HG02870 (cell line): Measurements from ENCODE around the gene UMODL1.

Experiments used
- ATAC-seq: cut with Tn5 transposase; IDR thresholded peaks from one replicate; pipeline ENCODE4 v1.9.1; 2021; ENCODE audit warnings: mild to moderate bottlenecking, moderate library complexity; ENCODE audit not compliant: unreplicated experiment

Gene UMODL1

DNA sequence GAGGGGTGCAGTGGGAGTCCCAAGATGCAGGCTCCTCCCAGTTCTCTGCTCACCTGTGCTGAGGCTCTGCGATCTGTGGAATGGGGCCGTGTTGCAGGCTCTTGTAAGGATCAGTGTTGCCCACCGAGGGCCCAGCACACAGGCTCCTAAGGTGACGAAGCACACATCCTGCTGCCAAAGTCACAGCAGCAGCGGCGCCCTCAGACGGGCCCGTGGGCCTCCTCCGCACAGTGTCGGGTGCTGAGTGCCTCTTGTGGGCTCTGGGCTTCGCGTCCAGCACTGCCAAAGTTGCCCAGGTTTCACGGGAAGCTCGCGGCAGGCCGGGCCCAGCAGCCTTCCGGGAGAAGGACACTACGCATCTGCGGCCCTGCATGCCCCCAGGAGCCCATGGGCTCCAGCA is 75.7 kb downstream of the UMODL1 start:
- ATAC-seq, result no peak

DNA sequence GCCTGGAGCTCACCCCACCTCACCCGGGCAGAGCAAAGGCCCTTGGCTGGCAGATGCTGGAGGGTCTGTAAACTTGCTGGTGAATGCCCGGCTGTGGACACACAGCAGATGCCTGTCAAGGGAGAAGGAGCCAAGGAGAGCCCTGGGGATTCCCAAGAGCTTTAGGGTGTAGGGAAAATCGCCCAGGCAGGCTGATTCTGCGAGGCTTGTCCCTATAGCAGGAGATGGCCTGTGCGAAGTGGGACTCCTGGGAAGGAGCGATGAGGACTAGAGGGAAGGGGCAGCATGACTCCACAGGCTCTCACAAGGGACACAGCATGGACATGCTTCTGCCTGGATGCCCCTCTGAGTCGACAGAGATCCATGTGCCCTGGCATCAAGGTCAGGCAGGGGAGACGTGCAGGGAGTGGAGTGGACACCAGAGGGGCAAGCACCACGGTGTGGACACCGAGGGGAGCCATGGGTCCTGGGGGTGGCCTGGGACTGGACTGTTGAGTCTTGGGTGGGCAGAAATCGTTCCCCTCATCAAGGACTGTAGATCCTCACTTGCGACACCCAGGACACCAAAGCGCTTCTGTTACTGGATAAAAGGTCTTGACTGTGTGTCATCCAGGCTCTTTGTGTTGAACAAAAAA is 76.4 kb downstream of the UMODL1 start:
- ATAC-seq, result no peak

DNA sequence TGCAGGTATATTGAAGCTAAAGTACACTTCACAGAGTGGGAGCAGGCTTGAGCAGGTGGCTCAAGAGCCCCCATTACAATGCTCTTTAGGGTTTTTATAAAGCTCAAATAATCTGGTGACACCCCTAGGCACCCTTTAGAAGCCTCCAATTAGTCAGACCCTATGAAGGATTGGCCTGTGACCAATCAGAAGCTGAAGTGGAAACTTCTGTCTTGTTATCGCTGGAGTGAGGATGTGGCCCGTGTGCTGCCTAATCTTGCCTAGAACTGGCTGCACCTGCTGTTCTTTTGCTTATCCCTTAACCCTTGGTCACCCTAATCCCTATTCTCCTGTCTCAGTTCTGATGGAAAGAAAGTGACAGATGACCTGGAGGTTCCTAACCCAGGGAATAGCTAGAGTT is 77.0 kb downstream of the UMODL1 start:
- ATAC-seq, result no peak

DNA sequence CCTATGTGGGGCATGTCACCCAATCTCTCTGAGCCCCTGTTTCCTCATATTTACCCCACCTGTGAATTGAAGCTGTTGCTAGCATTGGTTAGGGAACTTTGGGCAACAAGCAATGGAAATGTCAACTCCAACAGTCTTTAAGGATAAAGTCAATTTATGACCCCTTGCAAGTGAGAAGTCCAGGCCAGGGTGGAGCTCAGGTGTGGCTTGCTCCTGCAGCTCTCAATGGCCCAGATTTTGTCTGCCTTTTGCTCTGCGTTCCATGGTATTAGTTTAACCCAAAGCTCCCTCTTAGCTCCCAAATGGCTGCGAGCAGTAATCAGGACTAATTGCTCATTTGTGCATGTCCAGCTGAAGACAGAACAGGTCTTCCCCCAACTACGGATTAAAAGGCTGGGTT is 77.5 kb downstream of the UMODL1 start:
- no peak for ATAC-seq

DNA sequence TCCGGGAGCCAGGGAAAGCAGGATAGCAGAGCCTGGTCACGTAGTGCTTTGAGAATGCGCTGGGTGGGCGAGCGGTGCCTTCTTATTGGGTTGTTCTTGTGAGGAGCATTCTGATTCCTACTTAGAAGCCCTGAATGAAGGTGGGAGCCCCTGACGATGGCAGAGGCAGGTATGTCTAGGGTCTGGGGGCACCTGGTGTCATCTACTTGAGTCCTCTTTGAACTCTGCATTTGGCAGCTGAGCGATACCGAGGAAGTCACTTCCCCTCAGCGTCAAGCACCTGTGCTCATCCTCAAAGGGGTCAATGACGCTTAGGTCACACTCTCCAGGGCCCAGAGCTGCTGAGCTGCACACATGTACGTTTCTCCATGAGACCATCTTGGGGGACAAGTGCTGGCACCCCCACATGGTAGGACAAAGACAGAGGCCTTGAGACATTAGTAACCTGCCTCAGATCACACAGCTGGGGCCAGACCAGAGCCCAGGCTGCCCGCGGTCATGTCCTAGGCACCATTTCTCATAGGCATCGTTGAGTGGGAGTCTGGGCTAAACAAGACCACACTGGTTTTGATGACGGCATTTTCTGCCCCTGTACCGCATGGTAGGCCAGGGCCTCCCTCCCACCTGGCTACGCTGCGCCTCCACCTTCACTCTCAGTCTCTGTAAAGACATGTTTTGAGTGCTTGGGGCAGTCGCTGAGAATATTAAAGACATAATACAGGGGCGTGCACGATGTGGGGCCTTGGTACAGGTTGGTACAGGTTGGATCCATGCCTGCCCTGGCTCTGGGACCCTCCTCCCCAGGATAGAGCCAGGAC is 78.7 kb downstream of the UMODL1 start:
- no peak for ATAC-seq

DNA sequence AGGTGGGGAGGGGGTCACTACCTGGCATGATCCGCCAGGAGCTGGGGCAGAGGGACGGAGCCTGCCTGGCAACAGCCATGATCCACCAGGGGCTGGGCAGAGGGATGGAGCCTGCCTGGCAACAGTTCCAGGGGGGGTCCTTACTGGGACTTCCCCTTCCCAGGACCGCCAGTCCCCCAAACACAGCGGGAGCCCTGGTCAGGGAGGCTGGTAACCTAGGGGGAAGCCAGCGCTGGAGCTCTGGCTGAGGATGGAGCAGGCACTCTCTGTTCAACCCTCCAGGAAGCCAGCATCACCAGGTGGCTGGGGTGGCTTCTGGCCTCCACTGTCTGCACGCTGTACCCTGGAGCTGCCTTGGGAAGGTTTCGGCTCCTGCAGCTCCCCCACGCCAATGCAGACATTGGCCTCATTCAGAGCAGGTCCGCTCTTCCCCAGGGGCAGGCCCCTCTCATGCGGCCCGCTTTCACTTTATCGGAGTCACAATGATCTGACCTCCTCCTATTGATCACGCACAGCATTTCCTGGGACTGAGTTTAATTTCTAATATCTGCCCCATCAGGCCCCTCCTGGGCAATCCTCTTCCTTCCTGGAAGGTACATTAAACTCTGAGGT is 79.5 kb downstream of the UMODL1 start:
- no peak for ATAC-seq

DNA sequence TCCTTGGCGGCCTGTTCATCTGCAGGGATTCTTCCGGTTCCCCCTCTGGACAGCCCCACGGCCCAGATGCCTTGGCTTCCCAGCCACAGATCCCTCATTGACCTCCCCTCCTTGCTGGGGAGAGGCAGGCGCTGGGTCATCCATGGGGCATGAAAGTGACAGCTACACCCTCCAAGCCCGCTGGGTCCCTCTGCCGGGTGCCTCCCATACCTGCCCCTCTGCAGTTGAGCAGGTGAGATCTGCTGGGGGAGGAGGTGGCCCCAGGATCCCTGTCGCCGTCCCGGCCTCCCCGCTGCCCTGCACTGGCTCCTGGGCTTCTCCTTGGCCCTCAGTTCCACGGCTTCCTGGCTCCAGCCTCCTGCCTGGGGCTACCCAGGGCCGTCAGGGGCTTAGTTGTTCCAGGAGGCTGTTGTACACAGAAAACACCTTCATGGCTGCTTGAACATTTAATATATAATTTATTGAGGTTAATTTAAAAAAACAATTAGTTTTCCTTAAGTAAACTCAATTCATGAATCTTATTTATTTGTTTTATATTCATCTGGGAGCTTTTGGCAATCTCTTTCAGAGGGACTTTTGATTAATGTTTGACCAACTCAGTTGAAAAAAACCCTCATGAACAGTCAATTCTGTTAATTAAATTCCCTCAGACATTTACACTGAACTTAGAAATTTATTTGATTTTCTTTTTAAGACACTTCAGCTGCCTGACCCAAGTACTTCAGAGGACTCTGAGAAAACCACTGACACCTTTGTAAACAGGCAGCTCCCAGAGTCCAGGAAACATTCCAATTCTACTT is 80.2 kb downstream of the UMODL1 start:
- ATAC-seq, result no peak

DNA sequence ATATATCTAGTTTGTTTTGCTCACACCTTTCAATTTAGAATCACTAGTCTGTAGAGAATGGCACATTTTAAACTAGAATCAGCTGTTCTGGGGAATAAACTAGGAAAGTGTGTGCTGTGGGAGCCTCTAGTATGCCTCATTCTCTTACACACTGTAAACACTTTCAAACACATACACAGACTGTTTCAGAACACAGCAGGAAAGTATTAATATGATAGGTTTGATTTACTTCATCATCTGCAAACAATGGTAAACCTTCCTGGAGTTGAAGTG is 80.8 kb downstream of the UMODL1 start:
- ATAC-seq, result no peak

DNA sequence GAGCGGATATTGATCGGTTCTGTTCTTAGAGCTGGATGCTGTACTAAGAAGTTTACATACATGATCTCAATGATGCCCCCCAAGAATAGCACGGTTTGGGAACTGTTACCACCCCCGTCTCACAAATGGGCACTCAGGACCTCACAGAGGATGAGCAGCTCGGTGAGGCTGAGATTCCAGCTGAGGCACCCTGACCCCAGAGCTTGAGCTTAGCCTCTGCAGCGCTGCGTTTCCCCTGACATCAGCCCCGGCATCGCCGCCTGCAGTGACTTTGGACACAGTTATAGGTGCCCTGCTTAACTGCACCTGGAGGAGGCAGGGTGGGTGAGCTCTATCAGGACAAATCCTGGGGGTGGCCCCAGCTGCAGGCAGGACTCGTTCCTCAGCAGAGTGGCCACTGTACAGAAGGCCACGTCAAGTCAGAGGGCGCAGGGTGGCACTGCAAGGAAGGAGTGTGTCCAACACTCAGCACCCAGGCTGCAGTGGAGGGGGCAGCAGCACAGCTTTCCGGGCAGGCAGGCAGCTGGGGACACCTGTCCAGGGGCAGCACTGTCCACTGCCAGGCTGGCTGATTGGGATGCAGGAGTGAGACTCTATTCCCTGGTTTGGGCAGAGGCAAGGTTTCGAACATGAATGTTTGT is 82.0 kb downstream of the UMODL1 start:
- no peak for ATAC-seq

DNA sequence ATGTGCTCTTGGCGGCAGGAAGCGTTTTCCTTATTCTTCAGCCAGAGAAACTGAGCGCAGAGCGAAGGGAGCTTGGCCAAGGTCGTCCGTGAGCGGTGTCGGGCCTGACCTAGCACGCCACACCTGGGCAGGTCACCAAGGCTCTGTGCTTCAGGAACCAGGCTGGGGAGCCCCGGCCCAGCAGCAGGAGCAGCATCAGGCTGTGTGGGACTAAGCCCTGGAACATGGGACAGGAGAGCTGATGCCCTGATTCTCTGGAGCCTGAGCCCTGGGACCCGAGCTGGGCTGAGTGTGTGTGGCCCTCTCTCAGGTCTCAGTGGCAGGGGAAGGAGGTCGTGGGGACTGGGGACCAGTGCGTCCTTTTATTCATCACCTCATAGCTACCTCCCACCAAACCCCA is 82.6 kb downstream of the UMODL1 start:
- ATAC-seq, result no peak

DNA sequence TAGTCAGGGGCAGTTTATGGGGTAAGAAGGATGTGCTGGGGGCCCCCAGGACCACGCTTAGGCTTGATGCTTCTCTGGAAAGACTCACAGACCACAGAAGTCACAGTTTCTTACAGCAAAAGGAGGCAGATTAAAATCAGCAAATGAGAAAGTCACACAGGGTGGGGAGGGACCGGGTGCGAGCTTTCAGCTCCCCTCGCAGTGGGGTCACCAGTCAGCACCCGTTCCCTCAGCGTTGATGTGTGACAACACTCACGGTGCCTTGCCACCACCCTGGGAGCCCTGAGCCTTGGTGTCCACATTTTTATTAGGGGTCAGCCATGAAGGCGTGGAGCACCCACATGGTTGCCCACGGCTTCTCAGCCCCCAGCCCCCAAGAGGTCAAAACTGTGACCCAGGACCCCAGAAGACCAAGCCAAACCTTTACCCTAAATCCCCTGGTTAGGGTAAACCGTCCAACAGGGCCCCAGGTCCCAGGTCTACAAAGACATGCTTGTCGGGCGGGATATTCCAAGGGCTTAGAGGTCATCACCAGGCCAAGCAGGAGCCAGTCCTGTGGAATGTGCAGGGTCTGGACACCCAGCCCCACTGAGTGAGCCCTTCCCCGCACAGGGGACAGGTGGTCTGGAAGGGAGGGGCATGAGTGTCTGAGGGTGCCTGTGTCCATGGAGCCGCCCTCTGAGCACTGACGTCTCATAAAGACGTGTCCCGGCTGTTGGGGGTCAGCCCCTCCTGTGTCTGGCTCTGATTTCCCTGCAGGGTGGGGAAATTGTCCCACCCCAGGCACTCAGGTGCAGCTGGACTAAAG is 83.3 kb downstream of the UMODL1 start:
- no peak for ATAC-seq

DNA sequence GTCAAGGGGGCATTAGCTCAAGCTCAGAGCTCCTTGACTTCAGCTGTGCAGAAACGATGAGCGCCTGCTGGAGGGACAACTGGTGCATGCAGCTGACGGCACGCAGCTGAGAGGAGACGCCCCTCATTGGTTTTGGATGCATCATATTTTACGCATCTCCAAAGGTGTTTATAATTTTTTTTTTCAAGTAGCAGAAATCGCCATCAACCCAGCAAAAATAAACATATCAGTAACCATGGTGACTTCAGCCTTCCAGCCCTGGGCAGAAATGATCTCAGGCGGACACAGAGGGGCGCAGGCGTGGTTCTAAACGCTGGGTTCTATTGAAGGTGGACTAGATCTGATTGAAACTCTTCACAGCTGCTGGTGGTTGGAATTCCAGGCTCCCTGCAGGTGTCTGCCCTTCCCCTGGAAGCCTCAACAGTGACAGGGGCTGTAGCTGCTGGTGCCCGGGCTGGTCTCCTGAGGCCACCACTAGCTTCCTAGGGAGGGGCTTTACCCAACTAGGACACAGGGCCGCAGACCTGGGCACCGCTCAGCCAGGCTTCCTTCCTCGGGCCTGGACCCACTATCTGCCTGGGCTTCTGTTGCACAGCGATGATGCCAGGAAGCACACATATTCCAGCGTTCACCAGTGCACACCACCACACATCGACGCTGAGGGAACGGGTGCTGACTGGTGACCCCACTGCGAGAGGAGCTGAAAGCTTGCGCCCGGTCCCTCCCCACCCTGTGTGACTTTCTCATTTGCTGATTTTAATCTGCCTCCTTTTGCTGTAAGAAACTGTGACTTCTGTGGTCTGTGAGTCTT is 84.1 kb downstream of the UMODL1 start:
- ATAC-seq, result no peak

DNA sequence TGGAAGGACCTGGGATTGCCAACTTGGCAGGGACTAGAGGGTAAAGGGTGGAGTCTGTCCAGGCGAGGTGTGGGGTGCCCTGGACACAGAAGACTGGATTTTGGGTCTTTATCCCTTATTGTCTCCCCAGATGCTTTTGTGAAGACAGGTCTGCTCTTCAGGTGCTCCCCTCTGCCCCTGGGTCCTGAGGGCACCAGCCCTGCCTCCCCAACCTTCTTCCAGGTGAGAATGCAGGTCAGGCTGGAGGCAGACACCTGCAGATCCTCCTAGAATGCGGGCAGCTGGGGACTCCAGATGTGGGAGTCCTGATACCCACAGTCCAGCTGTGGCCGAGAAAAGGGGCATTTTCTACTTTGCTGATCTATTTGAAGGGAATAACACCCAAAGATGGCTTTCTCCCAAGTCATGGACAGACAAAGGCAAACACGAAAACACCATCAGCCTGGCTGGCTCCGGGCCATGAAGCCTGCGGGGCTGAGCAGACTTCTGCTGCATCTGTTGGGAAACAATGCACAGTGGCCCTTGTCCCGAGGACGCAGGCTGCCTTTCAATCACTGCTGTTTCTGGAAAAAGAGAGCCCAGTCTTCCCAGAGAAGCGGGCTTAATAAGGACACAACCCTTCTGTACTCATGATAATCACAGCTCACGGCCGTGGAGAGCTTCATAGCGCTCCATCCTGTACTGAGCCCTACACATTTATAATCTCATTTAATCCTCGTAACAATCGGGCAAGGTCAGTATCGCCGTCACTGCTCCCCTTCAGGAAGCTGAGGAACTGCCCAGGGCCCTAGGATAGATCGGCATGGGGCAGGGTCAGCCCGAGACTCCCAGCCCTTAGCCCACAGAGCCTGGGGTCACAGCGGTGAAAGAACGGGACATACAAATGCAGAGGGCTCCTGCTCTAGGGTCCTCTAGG is 85.8 kb downstream of the UMODL1 start:
- no peak for ATAC-seq

DNA sequence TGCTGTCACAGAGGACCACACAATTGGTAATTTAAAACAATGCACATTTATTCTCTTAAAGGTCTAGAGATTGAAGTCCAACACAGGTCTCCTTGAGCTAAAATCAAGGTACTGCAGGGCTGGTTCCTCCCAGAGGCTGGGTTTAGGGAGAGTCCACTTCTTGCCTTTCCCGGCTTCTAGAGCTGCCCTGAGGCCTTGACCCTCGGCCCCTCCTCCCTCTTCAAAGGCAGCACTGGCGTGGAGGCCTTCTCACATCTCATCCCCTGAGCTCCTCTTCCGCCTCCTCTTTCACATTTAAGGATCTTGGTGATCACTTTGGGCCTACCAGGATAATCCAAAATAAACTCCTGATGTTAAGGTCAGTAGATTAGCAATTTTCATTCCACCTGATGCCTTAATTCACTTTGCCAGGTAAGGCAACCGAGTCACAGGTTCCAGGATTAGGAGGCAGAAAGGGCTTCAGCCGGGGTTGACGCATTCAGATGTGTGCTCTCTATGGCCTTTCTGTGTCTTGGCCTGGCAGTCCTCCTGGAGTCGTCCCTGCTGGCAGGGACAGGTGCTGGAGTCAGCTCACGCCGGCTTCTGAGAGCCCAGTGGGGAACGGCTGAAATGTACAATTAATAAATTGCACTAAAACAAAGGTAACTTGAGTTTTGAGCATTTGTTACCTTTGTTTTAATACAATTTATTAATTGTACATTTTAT is 86.6 kb downstream of the UMODL1 start:
- no peak for ATAC-seq

DNA sequence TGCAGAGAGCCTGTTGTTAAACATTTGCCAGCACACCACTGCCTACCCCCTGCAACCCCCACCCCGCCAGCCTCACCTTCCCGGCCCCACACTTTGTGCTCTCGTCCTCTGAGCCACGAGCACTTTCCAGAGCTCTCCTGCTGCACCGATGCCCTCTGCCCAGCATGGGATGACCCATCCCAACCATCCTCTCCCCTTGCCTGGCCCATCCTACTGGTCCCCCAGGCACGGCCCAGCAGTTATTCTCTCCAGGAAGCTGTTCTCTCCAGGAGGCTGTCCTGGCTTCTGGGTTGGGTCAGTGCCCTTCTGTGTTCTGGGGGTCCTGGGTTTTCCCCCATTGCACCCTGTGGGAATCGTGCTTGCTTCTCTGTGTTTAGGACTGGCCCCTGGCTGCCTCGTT is 87.7 kb downstream of the UMODL1 start:
- no peak for ATAC-seq

DNA sequence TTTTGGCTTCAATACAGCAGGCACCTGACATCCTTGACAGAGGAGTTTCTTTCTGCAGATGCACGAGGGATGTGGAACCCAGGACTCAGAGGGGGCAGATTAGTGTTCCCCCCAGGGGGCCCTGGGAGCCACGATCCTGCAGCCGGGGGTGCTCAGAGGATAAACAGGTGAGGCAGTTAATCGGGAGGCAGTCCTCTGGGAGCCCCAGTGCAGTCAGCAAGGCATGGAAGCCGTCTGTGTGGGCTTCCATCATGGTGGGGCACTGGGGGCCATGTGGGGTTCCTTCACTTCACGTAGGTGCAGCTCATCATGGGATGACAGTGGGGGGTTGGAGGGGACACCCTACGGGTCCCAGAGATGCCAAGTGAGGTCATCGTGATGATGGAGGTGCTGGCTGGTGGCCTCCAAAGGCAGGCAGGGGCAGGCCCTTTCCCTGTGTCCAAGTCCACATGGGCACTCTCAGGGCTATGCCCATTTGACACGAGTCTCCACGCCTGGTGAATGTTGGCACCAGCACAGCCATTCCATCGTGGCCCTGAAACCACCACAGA is 88.5 kb downstream of the UMODL1 start:
- no peak for ATAC-seq

DNA sequence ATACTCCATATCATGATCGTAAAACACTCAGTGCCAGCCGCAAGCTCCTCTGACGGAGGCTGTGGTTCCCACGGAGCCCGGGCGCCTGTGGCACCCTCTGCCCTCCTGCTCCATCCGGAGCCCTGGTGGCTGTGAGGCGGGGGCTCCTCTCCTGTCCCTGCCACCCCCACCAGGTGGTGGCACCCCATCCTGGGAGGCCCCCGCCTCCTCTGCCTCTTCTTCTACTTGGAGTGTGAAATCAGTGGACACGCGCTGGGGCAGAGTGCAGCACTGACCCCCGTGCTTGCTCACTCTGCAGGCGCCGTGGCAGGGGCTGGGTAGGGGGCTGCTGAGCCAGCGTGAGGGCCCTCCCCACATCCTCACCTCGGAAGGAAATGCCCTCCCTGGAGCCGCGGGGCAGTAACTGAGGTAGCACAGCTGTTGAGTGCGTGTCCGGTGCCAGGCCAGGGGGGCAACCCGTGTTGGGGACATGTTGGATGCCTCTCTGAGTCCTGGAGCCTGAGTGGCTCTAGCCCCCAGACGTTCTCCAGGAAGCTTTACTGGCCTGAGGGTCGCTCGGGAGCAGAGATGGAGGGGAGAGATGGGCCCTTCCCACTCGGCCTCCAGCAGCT is 89.1 kb downstream of the UMODL1 start:
- ATAC-seq, result no peak
